ENCODE measurements around the gene CWC27. TPM values are rescaled to one million over a fixed set of nuclear protein-coding genes. Genes with fewer than 3 reads are reported as not detected.

The CWC27 gene
- total and polyA plus RNA-seq, 2 of the 13 experiments (the other 11 are each of a cell fraction or from before 2014, with no cell fraction given), result 21.1 to 25.7 TPM

DNA sequence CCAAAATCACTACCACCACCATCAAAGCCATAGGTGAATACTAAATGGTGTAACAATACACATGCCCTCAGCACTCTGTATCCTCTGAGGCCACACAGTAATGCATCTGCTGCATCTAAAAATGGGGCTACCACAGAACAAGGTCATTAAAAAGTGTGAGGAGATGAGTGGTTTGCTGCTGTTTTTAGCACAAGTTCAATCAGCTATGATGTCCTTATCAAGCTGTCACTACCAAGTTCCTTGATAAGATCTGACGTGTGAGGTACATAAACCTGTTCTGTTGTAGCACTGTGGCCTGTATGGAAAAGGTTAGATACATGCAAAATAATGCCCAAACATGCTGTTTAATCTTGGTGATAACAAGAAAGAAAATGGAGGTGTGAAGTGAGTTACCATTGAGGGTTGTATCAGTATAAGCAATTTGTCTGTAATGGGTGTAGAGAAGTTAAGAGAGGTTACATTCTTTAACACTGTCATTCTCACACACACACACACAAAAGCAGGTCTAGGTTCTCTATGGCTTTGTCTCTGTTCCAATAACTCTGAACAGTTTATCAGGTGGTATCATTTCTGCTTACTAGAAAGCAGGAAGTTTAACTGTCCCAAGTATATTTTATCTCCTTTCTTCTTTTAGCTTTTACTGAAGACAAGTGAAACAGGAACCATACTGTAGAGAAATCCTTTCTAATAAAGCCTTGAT, 252.9 kb downstream of the CWC27 start:
- Histone ChIP-seq H3K27me3 (ENCODE audit: control insufficient read depth in 1 of 2, insufficient read depth in 2 of 2, low read length in 2 of 2) (no peaks in the 10 kb centered on the region), H3K36me3 (replicated peaks in 1 of 2; ENCODE audit: control insufficient read depth in 1 of 2, insufficient read depth in 2 of 2, low read length in 2 of 2) (no peaks in the 10 kb centered on the region), H3K4me2 (ENCODE audit: low read depth, low read length) (no peak overlapping the region), H3K4me3 (replicated peaks in 1 of 3; ENCODE audit: insufficient read depth in 1 of 3, low read depth in 2 of 3, low read length in 3 of 3) (no peak overlapping the region), H4K20me1 (ENCODE audit: insufficient read depth, low read length) (no peaks in the 10 kb centered on the region), H3K79me2 (ENCODE audit: insufficient read depth, low read length) (no peaks in the 10 kb centered on the region), H3K27ac (ENCODE audit: extremely low read length, insufficient read depth, low read length) (no peak overlapping the region), H3K4me1 (ENCODE audit: insufficient read depth, low read length) (peaks cover 7% of the 10 kb centered on the region; the same call in 1 of the 2 replicates), H3K9ac (ENCODE audit: insufficient read depth, low read depth, low read length) (no peak overlapping the region), H2AFZ (ENCODE audit: low read length) (no peak overlapping the region), H3K9me3 (ENCODE audit: low read length) (no peaks in the 10 kb centered on the region)
- DNase-seq (ENCODE audit: low spot score) (no peak), ATAC-seq (no peak), FAIRE-seq (no peak)
- BruUV-seq (replicated peaks), result no TSS peak
- in situ Hi-C loops (cut with HindIII; ENCODE audit: extremely low pct_ligation_motif_present, low pct_unique_long_range_greater_than_20kb) (no loop called here), intact Hi-C loops (cut with micrococcal nuclease; ENCODE audit: unreplicated experiment) (no loop called here)
- POLR2A ChIA-PET, result no interaction called here
- CTCF ChIA-PET (ENCODE audit: low intra/inter-chr PET ratio, low total read pairs), result no interaction called here
- 100% methylated on average over 1 of the region's 1 CpG for WGBS (ENCODE audit: low lambda C conversion rate)
- TF ChIP-seq SUZ12 (IDR thresholded peaks at IDR 0.05; ENCODE audit: low read depth, low read length) (no peak), ATF4 (CRISPR knock-in tag; IDR thresholded peaks at IDR 0.05) (no peak), ZNF263 (CRISPR knock-in tag; IDR thresholded peaks at IDR 0.05) (no peak), NFKBIZ (CRISPR knock-in tag; IDR thresholded peaks at IDR 0.05) (no peak), ZNF33A (CRISPR knock-in tag; IDR thresholded peaks at IDR 0.05; ENCODE audit: borderline replicate concordance) (no peak), RARA (CRISPR knock-in tag; IDR thresholded peaks at IDR 0.05) (no peak), ZNF839 (CRISPR knock-in tag; IDR thresholded peaks at IDR 0.05; ENCODE audit: borderline replicate concordance) (no peak), JUND (CRISPR knock-in tag; IDR thresholded peaks at IDR 0.05) (no peak), SIN3A (IDR thresholded peaks at IDR 0.05; ENCODE audit: borderline replicate concordance, low read depth, low read length) (no peak)
- TF ChIP-seq, protein P1, sequence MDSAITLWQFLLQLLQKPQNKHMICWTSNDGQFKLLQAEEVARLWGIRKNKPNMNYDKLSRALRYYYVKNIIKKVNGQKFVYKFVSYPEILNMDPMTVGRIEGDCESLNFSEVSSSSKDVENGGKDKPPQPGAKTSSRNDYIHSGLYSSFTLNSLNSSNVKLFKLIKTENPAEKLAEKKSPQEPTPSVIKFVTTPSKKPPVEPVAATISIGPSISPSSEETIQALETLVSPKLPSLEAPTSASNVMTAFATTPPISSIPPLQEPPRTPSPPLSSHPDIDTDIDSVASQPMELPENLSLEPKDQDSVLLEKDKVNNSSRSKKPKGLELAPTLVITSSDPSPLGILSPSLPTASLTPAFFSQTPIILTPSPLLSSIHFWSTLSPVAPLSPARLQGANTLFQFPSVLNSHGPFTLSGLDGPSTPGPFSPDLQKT (CRISPR knock-in tag; IDR thresholded peaks at IDR 0.05; ENCODE audit: borderline replicate concordance), result no peak
